Lung (tissue), 12 donors: ENCODE data around the gene EIF2B5. TPM values are rescaled to one million over a fixed set of nuclear protein-coding genes. Genes with fewer than 3 reads are reported as not detected.

ENCODE experiments used
- ATAC-seq: fragments of 200-7000 bp; cut with Tn5 transposase; one replicate; pipeline ENCODE4 v1.9.1; 2020; ENCODE audit warnings: moderate number of reproducible peaks; ENCODE audit not compliant: insufficient read depth, low FRiP score
- DNase-seq, 3 donors: peaks; one replicate each; pipeline ENCODE4 v3.0.0-alpha.2; 2013 to 2017
- H3K27ac ChIP-seq, 2 donors: one replicate each; pipeline ENCODE4 v1.5.1; 2013; ENCODE audit warnings: mild to moderate bottlenecking in 2 of 2, moderate library complexity in 2 of 2, control low read depth in 1 of 2, inconsistent platforms in 1 of 2, low read depth in 1 of 2, low read length in 1 of 2
- H3K27me3 ChIP-seq, 3 donors: one replicate each; pipeline ENCODE4 v1.5.1; 2013; ENCODE audit warnings: low read length in 2 of 3; ENCODE audit not compliant: control insufficient read depth in 3 of 3, insufficient read depth in 3 of 3
- H3K36me3 ChIP-seq, 4 donors: one replicate each; pipeline ENCODE4 v1.5.1; 2013; ENCODE audit warnings: low read length in 4 of 4, mild to moderate bottlenecking in 1 of 4, moderate library complexity in 1 of 4; ENCODE audit not compliant: control insufficient read depth in 4 of 4, insufficient read depth in 4 of 4
- H3K4me1 ChIP-seq, 5 donors: one replicate each; pipeline ENCODE4 v1.5.1; 2013; ENCODE audit warnings: low read length in 5 of 5, mild to moderate bottlenecking in 2 of 5, moderate library complexity in 1 of 5; ENCODE audit not compliant: control insufficient read depth in 5 of 5, insufficient read depth in 5 of 5
- H3K4me3 ChIP-seq: one replicate; pipeline ENCODE4 v1.5.1; 2013; ENCODE audit warnings: mild to moderate bottlenecking, control low read depth, moderate library complexity
- H3K9ac ChIP-seq, 2 donors: one replicate each; pipeline ENCODE4 v1.5.1; 2013; ENCODE audit warnings: low read length in 2 of 2, control low read depth in 1 of 2; ENCODE audit not compliant: insufficient read depth in 1 of 2
- H3K9me3 ChIP-seq, 4 donors: one replicate each; pipeline ENCODE4 v1.5.1; 2013; ENCODE audit warnings: low read length in 3 of 4, mild to moderate bottlenecking in 1 of 4, moderate library complexity in 1 of 4; ENCODE audit not compliant: control insufficient read depth in 4 of 4, insufficient read depth in 3 of 4
- WGBS, 2 donors: extraction: QIAGEN DNeasy Blood & Tissue Kit; methylation state at CpG; one replicate each; pipeline ENCODE4 v1.1.7; 2013; 5-methylcytosine and 5-hydroxymethylcytosine counted together
- polyA plus RNA-seq, 2 donors: library from polyadenylated mRNA; stranded (reverse); fragments of 200-250 nt; gene quantifications; one replicate each; pipeline ENCODE4 v1.2.1, GENCODE V29; 2013
- total RNA-seq, 2 donors: library from RNA; depleted of rRNA in 1 of 2; stranded (reverse); fragments of >200 nt in 1 of 2; gene quantifications; one replicate each; pipeline ENCODE4 v1.2.1, GENCODE V29; 2014 to 2021
- TF ChIP-seq, protein P1 (sequence below): IDR thresholded peaks from 2 replicates; pipeline ENCODE4 v1.5.1; 2012; ENCODE audit warnings: mild to moderate bottlenecking; ENCODE audit errors: control extremely low read depth, extremely low read depth
- donor health status: control.
- donor health status: control.
- donor health status: Bipolar disorder and iron deficiency.
- donor health status: healthy.
- donor health status: DM: yes; HTN: yes; CAD: no.

The EIF2B5 gene
- total and polyA plus RNA-seq, 4 donors = 32.5 to 43.2 (median 37.8) TPM

GRCh38 chr3:184133840-184134745 lies 1.1 kb upstream of the EIF2B5 start:
- Histone ChIP-seq H3K9ac (peak overlapping the region in 1 of 2 donors; percentile 84), H3K27me3 (no peaks in the 10 kb centered on the region), H3K4me1 (peaks cover 0 to 26% (median 7%) of the 10 kb centered on the region in 5 donors), H3K4me3 (peak overlapping the region; percentile 95), H3K9me3 (no peaks in the 10 kb centered on the region), H3K27ac (peak overlapping the region; percentile 87 to 93), H3K36me3 (peaks cover 0 to 6% (median 5%) of the 10 kb centered on the region in 4 donors)
- DNase-seq (peak; percentile 79 to 88 (median 80)), ATAC-seq (peak; percentile 77)
- TF ChIP-seq, protein P1, sequence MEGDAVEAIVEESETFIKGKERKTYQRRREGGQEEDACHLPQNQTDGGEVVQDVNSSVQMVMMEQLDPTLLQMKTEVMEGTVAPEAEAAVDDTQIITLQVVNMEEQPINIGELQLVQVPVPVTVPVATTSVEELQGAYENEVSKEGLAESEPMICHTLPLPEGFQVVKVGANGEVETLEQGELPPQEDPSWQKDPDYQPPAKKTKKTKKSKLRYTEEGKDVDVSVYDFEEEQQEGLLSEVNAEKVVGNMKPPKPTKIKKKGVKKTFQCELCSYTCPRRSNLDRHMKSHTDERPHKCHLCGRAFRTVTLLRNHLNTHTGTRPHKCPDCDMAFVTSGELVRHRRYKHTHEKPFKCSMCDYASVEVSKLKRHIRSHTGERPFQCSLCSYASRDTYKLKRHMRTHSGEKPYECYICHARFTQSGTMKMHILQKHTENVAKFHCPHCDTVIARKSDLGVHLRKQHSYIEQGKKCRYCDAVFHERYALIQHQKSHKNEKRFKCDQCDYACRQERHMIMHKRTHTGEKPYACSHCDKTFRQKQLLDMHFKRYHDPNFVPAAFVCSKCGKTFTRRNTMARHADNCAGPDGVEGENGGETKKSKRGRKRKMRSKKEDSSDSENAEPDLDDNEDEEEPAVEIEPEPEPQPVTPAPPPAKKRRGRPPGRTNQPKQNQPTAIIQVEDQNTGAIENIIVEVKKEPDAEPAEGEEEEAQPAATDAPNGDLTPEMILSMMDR = no peak
- WGBS, 2 donors = 1% methylated on average over 37 of the region's 37 CpGs

GRCh38 chr3:184134746-184135148 lies 411 bp upstream of the EIF2B5 start:
- Histone ChIP-seq H3K36me3 (peaks cover 0 to 6% (median 5%) of the 10 kb centered on the region in 4 donors), H3K27me3 (no peaks in the 10 kb centered on the region), H3K27ac (peak overlapping the region; percentile 87 to 93), H3K9me3 (no peaks in the 10 kb centered on the region), H3K4me3 (peak overlapping the region; percentile 95), H3K9ac (peak overlapping the region in 1 of 2 donors; percentile 84), H3K4me1 (peaks cover 0 to 26% (median 7%) of the 10 kb centered on the region in 5 donors)
- TF ChIP-seq, protein P1 = no peak
- no peak for ATAC-seq
- 0 to 1% methylated on average over 21 of the region's 21 CpGs for WGBS, 2 donors
- no peak for DNase-seq

DNA sequence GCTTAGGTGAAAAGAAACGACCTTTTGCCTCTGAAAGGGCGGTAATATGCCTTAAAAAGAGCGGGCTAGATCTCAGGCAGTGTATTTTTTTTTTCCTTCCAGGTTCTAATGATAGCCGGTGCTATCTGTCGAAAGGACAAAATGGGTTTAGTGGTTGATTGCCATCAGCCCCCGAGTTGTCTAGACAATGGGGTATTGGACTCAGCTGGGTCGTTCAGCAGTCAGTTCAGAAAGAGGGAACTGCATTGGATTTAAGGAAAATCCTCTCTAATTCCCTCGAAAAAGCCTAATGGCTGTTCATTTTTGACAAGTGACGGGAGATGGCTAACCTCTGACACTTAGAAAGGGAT lies 728 bp downstream of the EIF2B5 start:
- TF ChIP-seq, protein P1 = no peak
- ATAC-seq = no peak
- peak overlapping the region; percentile 95 for H3K4me3 ChIP-seq
- no peaks in the 10 kb centered on the region for H3K9me3 ChIP-seq
- WGBS, 2 donors = 2 to 4% methylated on average over 9 of the region's 9 CpGs
- H3K4me1 ChIP-seq = peaks cover 0 to 26% (median 7%) of the 10 kb centered on the region in 5 donors
- H3K27me3 ChIP-seq = no peaks in the 10 kb centered on the region
- H3K27ac ChIP-seq = peak overlapping the region; percentile 87 to 93
- H3K36me3 ChIP-seq = peaks cover 8 to 12% (median 10%) of the 10 kb centered on the region in 4 donors
- H3K9ac ChIP-seq = peak overlapping the region; percentile 64 to 92
- no peak for DNase-seq
